ENCODE data around the gene UHRF1. TPM values are rescaled to one million over a fixed set of nuclear protein-coding genes. Genes with fewer than 3 reads are reported as not detected.

UHRF1 gene
- polyA plus RNA-seq, 1 donor (not counting 4 experiments of a cell fraction or from before 2014, with no cell fraction given) = 9.7 TPM

DNA sequence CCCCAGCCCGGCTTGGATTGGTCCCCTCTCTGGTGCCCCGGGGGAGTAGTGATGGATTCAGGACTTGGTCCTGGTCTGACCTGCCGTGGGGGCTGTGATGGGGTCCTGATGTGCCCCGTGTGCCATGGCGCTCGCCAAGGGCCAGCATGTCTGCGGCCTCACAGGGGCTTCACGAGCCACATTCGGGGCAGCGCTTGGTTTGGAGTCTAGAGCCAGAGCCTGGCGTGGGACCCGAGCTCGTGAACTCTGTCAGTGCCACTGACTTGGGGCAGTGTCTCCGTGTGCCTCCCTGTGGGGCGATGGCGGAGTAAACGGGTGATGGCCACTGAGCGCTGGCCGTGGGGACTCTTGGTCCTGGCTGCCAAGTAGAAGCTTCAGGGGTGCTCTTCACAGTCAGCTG is 76.8 kb downstream of the UHRF1 start:
- no peak overlapping the region for H3K4me3 ChIP-seq (ENCODE audit: control insufficient read depth in 2 of 3, extremely low read depth in 1 of 3, insufficient read depth in 2 of 3, low read depth in 1 of 3, low read length in 3 of 3)
- no peaks in the 10 kb centered on the region for H3K27me3 ChIP-seq (ENCODE audit: control insufficient read depth, extremely low read depth, insufficient read depth, low read length)
- H3K4me2 ChIP-seq (ENCODE audit: control insufficient read depth, extremely low read depth, insufficient read depth, low read depth, low read length) = no peak overlapping the region
- DNase-seq (ENCODE audit: low read depth, low spot score) (no peak), FAIRE-seq (no peak)
- no peaks in the 10 kb centered on the region for H3K9me3 ChIP-seq (ENCODE audit: control insufficient read depth, low read depth, low read length)
- H3K9ac ChIP-seq (ENCODE audit: control insufficient read depth, extremely low read depth, insufficient read depth, low read length) = no peak overlapping the region
- no peak overlapping the region for H2AFZ ChIP-seq (ENCODE audit: control insufficient read depth, low read length)
- H3K9me1 ChIP-seq (ENCODE audit: control insufficient read depth, extremely low read depth, insufficient read depth, low read length) = no peaks in the 10 kb centered on the region
- H3K27ac ChIP-seq (ENCODE audit: control insufficient read depth, insufficient read depth, low read length) = no peak overlapping the region
- peaks cover 71% of the 10 kb centered on the region for H3K79me2 ChIP-seq (ENCODE audit: control insufficient read depth, insufficient read depth, low read length)
- TF ChIP-seq, protein P1, sequence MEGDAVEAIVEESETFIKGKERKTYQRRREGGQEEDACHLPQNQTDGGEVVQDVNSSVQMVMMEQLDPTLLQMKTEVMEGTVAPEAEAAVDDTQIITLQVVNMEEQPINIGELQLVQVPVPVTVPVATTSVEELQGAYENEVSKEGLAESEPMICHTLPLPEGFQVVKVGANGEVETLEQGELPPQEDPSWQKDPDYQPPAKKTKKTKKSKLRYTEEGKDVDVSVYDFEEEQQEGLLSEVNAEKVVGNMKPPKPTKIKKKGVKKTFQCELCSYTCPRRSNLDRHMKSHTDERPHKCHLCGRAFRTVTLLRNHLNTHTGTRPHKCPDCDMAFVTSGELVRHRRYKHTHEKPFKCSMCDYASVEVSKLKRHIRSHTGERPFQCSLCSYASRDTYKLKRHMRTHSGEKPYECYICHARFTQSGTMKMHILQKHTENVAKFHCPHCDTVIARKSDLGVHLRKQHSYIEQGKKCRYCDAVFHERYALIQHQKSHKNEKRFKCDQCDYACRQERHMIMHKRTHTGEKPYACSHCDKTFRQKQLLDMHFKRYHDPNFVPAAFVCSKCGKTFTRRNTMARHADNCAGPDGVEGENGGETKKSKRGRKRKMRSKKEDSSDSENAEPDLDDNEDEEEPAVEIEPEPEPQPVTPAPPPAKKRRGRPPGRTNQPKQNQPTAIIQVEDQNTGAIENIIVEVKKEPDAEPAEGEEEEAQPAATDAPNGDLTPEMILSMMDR (optimal IDR thresholded peaks at IDR 0.05 in 1 of 3, IDR thresholded peaks at IDR 0.05 in 1 of 3, conservative IDR thresholded peaks at IDR 0.05 in 1 of 3; ENCODE audit: extremely low read depth in 1 of 3, insufficient read depth in 2 of 3, low read length in 3 of 3) = no peak
- TF ChIP-seq EZH2 (IDR thresholded peaks at IDR 0.05; ENCODE audit: low read length) = no peak
- H4K20me1 ChIP-seq (ENCODE audit: control insufficient read depth, extremely low read depth, insufficient read depth, low read length) = peaks cover 16% of the 10 kb centered on the region
- no peaks in the 10 kb centered on the region for H3K4me1 ChIP-seq (ENCODE audit: control insufficient read depth, extremely low read depth, insufficient read depth, low read length)
- peaks cover 5 to 12% of the 10 kb centered on the region in 2 experiments for H3K36me3 ChIP-seq (ENCODE audit: control insufficient read depth in 2 of 2, extremely low read depth in 1 of 2, insufficient read depth in 2 of 2, low read length in 2 of 2)
- dilution Hi-C loops (cut with MboI; ENCODE audit: extremely low pct_ligation_motif_present, low sequenced_read_pairs) = no loop called here

DNA sequence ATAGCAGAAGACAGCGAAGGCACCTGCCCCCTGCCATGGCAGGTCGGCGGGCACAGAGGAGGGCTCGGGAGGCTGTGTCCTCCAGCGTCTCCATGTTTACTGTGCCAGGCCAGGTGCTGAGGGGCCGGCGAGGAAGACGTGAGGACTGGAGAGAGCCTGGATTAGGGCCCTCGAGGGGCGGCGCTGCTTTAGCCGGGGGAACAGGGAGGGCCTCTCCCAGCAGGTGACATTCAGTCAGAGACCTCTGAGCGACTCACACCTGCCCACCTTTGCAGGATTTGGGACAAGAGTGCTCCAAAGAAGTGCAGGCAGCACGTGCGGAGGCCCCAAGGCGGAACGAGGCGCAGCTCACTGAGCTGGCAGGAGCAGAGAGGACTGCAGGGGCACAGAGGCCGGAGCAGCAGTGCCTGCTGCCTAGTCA is 77.2 kb downstream of the UHRF1 start:
- Histone ChIP-seq H3K36me3 (ENCODE audit: control insufficient read depth in 2 of 2, extremely low read depth in 1 of 2, insufficient read depth in 2 of 2, low read length in 2 of 2) (peaks cover 5 to 10% of the 10 kb centered on the region in 2 experiments), H3K9me1 (ENCODE audit: control insufficient read depth, extremely low read depth, insufficient read depth, low read length) (no peaks in the 10 kb centered on the region), H3K4me1 (ENCODE audit: control insufficient read depth, extremely low read depth, insufficient read depth, low read length) (no peaks in the 10 kb centered on the region), H3K4me3 (ENCODE audit: control insufficient read depth in 2 of 3, extremely low read depth in 1 of 3, insufficient read depth in 2 of 3, low read depth in 1 of 3, low read length in 3 of 3) (no peak overlapping the region), H3K9ac (ENCODE audit: control insufficient read depth, extremely low read depth, insufficient read depth, low read length) (no peak overlapping the region), H4K20me1 (ENCODE audit: control insufficient read depth, extremely low read depth, insufficient read depth, low read length) (peaks cover 13% of the 10 kb centered on the region), H3K4me2 (ENCODE audit: control insufficient read depth, extremely low read depth, insufficient read depth, low read depth, low read length) (no peak overlapping the region), H2AFZ (ENCODE audit: control insufficient read depth, low read length) (no peak overlapping the region), H3K27ac (ENCODE audit: control insufficient read depth, insufficient read depth, low read length) (no peak overlapping the region), H3K27me3 (ENCODE audit: control insufficient read depth, extremely low read depth, insufficient read depth, low read length) (no peaks in the 10 kb centered on the region), H3K9me3 (ENCODE audit: control insufficient read depth, low read depth, low read length) (no peaks in the 10 kb centered on the region), H3K79me2 (ENCODE audit: control insufficient read depth, insufficient read depth, low read length) (peaks cover 69% of the 10 kb centered on the region)
- dilution Hi-C loops (cut with MboI; ENCODE audit: extremely low pct_ligation_motif_present, low sequenced_read_pairs) = no loop called here
- TF ChIP-seq, protein P1 (optimal IDR thresholded peaks at IDR 0.05 in 1 of 3, IDR thresholded peaks at IDR 0.05 in 1 of 3, conservative IDR thresholded peaks at IDR 0.05 in 1 of 3; ENCODE audit: extremely low read depth in 1 of 3, insufficient read depth in 2 of 3, low read length in 3 of 3) = no peak
- TF ChIP-seq EZH2 (IDR thresholded peaks at IDR 0.05; ENCODE audit: low read length) = no peak
- FAIRE-seq (no peak), DNase-seq (ENCODE audit: low read depth, low spot score) (no peak)

All from keratinocyte (primary cell).